Embryonic facial prominence (tissue), 1 donor: ENCODE measurements around the gene ST8SIA4.

ENCODE experiments used
- DNase-seq: peaks from one replicate; pipeline ENCODE4 v3.0.0-alpha.2; 2016; ENCODE audit errors: extremely low spot score

The ST8SIA4 gene

GRCh38 chr5:100832252-100833230, 70.5 kb downstream of the ST8SIA4 start:
- no peak for DNase-seq

GRCh38 chr5:100828898-100829356, 74.2 kb downstream of the ST8SIA4 start:
- no peak for DNase-seq

GRCh38 chr5:100828071-100828897, 74.8 kb downstream of the ST8SIA4 start:
- DNase-seq = no peak

GRCh38 chr5:100827481-100827889, 75.6 kb downstream of the ST8SIA4 start:
- no peak for DNase-seq

GRCh38 chr5:100826133-100826532, 76.9 kb downstream of the ST8SIA4 start:
- no peak for DNase-seq

- DNase-seq = no peak
Observed at GRCh38 chr5:100824635-100825034, 78.4 kb downstream of the ST8SIA4 start.

- DNase-seq = no peak
Observed at GRCh38 chr5:100823812-100824211, 79.3 kb downstream of the ST8SIA4 start.

- DNase-seq = no peak
Observed at GRCh38 chr5:100821751-100822150, 81.3 kb downstream of the ST8SIA4 start.

GRCh38 chr5:100818340-100818739, 84.7 kb downstream of the ST8SIA4 start:
- DNase-seq = no peak

- DNase-seq = no peak
Observed at GRCh38 chr5:100803397-100803796, 99.7 kb downstream of the ST8SIA4 start.

GRCh38 chr5:100802208-100802607, 100.9 kb downstream of the ST8SIA4 start:
- DNase-seq = no peak

- DNase-seq = no peak
Observed at GRCh38 chr5:100800562-100800961, 102.5 kb downstream of the ST8SIA4 start.

- no peak for DNase-seq
Observed at GRCh38 chr5:100799166-100799565, 103.9 kb downstream of the ST8SIA4 start.

GRCh38 chr5:100797861-100798260, 105.2 kb downstream of the ST8SIA4 start:
- no peak for DNase-seq

GRCh38 chr5:100796851-100797250, 106.2 kb downstream of the ST8SIA4 start:
- DNase-seq = no peak

GRCh38 chr5:100794844-100795243, 108.2 kb downstream of the ST8SIA4 start:
- DNase-seq = no peak

GRCh38 chr5:100794218-100794617, 108.9 kb downstream of the ST8SIA4 start:
- no peak for DNase-seq

GRCh38 chr5:100792781-100793180, 110.3 kb downstream of the ST8SIA4 start:
- DNase-seq = no peak

GRCh38 chr5:100791391-100791790, 111.7 kb downstream of the ST8SIA4 start:
- no peak for DNase-seq

GRCh38 chr5:100790951-100791350, 112.1 kb downstream of the ST8SIA4 start:
- no peak for DNase-seq

GRCh38 chr5:100790170-100790665, 112.9 kb downstream of the ST8SIA4 start:
- DNase-seq = no peak

GRCh38 chr5:100789694-100790093, 113.4 kb downstream of the ST8SIA4 start:
- DNase-seq = no peak
